Hippocampal formation (tissue), 2 donors: ENCODE results near the gene KLF11.
"Not testable (repeated sequence)": the region's sequence is repeated elsewhere in the genome, so short reads cannot be mapped to it uniquely, and the experiment has no call there.

Source experiments
- DNase-seq, 2 donors: peaks; one replicate each; lab custom pipeline; 2025; lab: John Stamatoyannopoulos, UW

The KLF11 gene

DNA sequence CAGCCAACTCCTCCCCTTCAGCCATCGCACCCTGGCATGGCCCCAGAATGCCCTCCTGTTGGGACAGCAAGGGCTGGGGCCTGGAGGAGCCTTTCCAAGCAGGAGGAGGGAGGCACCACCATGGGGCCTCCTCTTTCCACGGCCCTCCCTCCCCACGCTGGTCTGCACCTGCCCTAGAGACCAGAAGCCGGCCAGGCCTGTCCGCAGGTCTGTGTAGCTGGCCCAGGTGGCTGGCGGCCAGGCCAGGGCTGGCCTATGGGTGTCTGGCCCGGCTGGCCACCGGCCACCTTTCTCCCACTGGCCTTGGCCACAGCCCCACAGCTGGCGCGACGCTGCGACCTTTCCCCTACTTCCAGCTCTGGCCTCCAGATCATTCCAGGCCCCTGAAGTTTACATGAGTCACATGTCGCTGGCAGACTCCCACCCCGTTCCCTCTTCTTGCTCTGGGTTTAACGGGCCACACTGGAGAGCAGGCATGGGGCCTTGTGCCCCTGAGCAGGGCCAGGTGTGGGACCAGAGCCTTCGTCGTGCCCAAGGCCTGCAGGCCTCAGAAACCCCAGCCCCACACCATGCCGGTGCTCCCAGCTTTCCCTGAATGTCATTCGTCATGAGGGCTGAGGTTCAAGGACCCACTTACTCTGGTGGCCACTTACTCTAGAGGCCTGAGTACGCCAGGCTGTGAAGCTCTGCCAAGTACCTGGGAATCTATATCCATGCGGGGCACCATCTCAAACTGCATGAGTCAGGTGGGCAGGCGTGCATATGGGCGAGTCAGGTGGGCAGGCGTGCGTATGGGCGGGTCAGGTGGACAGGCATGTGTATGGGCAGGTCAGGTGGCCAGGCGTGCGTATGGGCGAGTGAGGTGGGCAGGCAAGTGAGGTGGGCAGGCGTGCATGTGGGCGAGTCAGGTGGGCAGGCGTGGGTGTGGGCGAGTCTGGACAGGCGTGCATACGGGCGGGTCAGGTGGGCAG is 33.3 kb upstream of the KLF11 start:
- no peak for DNase-seq

GRCh38 chr2:10010861-10011605 is 32.3 kb upstream of the KLF11 start:
- not testable (repeated sequence) for DNase-seq

- not testable (repeated sequence) for DNase-seq
Observed at GRCh38 chr2:10011606-10012325, 31.6 kb upstream of the KLF11 start.

- DNase-seq: not testable (repeated sequence)
Observed at GRCh38 chr2:10012366-10012962, 30.9 kb upstream of the KLF11 start.

DNA sequence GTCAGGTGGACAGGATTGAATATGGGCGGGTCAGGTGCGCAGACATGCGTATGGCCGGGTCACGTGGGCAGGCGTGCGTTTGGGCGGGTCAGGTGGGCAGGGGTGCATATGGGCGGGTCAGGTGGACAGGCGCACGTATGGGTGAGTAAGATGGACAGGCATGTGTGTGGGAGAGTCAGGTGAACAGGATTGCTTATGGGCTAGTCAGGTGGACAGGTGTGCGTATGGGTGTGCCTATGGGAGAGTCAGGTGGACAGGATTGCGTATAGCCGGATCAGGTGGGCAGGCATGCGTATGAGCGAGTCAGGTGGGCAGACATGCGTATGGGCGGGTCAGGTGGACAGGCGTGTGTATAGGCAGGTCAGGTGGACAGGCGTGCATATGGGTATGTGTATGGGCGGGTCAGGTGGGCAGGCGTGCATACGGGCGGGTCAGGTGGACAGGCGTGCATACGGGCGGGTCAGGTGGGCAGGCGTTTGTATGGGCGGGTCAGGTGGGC is 30.3 kb upstream of the KLF11 start:
- no peak for DNase-seq

- DNase-seq: not testable (repeated sequence)
Observed at GRCh38 chr2:10013651-10014417, 29.5 kb upstream of the KLF11 start.

DNA sequence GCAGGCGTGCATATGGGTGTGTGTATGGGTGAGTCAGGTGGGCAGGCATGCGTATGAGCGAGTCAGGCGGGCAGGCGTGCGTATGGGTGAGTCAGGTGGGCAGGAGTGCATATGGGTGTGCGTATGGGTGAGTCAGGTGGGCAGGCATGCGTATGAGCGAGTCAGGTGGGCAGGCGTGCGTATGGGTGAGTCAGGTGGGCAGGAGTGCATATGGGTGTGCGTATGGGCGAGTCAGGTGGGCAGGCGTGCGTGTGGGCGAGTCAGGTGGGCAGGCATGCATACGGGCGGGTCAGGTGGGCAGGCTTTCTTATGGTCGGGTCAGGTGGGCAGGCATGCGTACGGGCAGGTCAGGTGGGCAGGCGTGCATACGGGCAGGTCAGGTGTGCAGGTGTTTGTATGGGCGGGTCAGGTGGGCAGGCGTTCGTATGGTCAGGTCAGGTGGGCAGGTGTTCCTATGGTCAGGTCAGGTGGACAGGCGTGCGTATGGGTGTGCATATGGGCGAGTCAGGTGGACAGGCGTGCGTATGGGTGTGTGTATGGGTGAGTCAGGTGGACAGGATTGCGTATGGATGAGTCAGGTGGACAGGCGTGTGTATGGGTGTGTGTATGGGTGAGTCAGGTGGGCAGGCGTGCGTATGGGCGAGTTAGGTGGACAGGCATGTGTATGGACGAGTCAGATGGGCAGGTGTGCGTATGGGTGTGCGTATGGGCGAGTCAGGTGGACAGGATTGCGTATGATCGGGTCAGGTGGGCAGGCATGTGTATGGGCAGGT is 28.7 kb upstream of the KLF11 start:
- DNase-seq: no peak

GRCh38 chr2:10015376-10015989 is 27.9 kb upstream of the KLF11 start:
- DNase-seq: not testable (repeated sequence)

DNA sequence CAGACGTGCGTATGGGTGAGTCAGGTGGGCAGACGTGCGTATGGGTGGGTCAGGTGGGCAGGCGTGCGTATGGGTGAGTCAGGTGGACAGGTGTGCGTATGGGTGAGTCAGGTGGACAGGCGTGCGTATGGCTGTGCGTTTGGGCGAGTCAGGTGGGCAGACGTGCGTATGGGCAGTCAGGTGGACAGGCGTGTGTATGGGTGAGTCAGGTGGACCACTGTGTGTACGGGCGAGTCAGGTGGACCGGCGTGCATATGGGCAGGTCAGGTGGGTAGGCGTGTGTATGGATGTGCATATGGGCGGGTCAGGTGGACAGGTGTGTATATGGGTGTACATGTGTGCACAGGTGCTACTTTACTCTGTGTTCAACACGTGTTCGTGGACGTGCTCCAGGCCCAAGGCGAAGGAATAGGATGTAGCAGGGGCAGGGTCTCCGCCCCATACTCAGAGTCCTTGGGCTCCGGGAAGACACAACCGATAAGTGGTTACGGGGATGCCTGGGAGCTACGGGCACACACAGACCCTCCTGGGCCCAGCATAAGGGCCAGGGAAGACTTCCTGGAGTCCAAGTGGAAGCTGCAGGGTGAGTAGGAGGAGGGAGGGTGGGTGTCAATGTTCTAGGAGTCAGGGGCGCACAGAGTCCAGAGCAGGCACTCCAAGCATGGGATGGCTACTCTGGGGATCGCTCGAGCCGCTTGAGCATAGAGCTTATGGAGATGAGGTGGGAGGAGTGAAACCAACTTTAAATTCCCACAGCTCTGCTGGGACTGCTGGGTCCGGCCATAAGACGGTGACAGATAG is 27.1 kb upstream of the KLF11 start:
- no peak for DNase-seq

- DNase-seq: no peak
Observed at GRCh38 chr2:10016802-10017258, 26.5 kb upstream of the KLF11 start.

DNA sequence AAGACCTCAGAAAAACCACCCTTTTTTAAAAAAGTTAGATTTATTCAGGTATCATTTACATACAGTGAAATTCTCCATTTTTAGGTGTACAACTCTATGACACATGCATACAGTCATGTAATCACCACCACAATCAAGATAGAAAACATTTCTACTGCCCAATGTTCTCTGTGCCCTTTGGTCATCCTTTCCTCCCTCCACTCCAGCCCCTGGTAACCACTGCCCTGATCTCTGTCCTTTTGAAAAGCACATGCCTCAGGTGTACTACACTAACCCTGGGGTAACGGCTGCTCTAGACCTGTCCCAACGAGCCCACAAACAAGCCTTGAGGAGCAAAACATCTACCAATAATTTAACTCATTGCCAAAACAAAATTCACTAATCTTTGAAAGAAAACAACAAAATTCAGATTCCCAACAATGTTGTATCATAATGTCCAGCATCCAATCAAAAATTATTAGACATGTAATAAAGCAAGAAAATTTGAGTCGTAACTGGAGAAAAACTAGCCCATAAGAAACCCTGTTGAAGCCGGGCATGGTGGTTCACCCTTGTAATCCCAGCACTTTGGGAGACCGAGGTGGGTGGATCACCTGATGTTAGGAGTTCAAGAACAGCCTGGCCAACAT is 25.9 kb upstream of the KLF11 start:
- no peak for DNase-seq

- DNase-seq: no peak
Observed at GRCh38 chr2:10019174-10019573, 24.2 kb upstream of the KLF11 start.

DNA sequence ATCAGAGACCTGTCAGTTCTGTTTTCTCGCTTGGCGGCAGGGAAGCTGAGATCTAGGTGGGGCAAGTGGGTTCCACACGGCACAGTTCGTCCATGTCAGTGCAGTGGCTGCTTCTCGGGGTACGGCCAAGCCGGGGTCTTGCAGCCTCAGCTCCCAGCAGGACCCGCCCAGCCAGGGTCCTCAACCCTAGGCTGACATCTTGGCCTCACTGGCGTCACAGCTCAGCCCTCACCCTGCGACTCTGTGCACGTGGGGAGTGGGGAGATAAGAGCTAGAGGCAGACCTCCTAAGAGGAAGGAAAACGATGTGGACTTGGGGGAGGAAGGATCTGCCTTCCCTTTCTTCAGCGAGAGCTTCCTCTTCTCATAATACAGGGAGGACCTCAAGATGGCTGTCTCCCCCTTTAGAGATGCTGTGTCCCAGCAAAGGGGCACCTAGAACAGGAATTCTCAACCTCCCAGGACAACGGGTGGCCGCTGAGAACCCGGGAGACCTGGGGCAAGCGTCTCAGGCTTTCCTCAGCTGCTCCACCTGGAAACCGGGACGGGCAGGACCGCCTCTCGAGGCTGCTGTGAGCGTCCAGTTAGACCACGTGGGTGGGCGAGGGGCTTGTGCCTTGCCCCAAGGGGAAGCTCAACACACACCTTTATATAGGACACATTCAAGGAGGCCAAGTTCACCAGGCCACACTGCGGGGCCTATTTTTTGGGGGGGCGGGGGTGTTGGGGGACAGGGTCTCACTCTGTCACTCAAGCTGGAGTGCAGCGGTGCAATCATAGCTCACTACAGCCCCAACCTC is 23.5 kb upstream of the KLF11 start:
- DNase-seq: no peak

DNA sequence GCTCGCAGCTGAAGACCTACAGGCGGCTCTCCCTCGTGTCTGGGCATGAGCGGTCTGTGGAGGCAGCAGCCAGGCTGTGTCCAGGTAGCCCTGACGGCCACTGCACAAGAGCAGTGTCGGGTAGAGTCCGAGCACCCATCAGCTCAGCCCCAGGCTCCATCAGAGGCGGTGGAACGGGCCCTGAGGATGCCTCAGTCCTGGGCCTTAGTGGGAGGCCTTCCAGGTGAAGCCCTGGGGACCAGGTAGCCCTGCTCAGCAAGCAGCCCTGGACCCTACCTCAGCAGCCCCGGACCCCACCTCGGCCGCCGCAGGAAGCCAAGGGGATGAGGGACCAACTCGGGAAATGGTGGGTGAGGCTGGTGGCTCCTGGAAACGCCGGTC is 21.3 kb upstream of the KLF11 start:
- DNase-seq: no peak

DNA sequence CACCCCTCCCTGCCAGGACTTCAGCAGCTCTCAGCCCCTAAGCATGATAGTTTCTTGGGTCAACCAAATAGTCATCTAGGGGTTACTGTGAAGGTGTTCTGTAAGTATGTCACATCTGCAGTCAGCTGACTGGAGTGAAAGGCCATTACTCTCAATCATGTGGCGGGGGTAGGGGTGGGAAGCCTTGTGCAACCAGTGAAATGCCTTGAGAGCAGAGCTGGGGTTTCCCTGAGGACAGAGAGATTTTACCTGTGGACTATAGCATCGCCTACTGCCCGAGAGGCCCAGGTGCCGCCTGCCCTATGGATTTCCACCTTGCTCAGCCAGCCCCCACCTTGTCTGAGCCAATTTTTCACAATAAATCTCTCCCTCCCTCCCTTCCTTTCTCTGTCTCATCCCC is 20.9 kb upstream of the KLF11 start:
- no peak for DNase-seq

DNA sequence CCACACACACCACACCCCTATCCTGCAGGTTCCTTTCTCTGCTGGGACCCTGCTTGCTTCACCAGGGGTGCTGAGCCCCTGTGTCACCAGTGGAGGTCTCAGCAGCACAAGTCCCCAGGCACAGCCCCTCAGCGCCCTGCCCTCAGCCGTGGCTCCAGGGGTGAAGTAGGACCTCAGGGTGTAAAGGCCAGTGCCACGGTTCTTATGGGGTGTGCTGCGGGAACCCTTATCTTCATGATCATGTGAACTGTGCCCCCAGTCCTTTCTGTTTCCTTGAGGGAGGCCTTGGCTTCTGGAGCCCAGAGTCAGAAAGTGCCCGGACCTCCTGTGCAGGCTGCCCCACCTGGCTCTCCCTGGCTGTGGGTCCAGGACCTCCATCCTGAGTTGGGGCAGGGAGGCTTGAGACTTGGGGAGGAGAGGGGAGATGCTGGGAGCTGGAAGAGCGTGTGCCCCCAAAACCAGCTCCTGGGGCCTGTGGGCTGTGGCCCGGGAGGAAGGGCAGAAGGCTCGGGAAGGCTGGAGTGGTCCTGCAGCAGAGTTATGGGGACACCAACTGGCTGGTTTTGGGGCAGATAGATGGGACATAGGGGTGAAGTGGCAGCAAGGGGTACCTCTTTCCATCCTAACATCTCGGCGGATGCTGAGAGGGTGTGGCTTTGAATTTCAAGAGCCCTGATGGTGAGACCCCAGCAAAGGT is 20.2 kb upstream of the KLF11 start:
- no peak for DNase-seq
